NCI-H1105 treated with DMSO at 0.1 percent for 48 hours (cell line): ENCODE data around the gene SH3PXD2A.
A peak's percentile ranks its signal among the peaks of the same experiment; 100 is the strongest.
"Not testable (repeated sequence)": the region's sequence is repeated elsewhere in the genome, so short reads cannot be mapped to it uniquely, and the experiment has no call there.

Source experiments
- DNase-seq: peaks from one replicate; lab custom pipeline; 2025; lab: John Stamatoyannopoulos, UW

The SH3PXD2A gene

GRCh38 chr10:103849880-103850571, 5.3 kb downstream of the SH3PXD2A start:
- DNase-seq: no peak

DNA sequence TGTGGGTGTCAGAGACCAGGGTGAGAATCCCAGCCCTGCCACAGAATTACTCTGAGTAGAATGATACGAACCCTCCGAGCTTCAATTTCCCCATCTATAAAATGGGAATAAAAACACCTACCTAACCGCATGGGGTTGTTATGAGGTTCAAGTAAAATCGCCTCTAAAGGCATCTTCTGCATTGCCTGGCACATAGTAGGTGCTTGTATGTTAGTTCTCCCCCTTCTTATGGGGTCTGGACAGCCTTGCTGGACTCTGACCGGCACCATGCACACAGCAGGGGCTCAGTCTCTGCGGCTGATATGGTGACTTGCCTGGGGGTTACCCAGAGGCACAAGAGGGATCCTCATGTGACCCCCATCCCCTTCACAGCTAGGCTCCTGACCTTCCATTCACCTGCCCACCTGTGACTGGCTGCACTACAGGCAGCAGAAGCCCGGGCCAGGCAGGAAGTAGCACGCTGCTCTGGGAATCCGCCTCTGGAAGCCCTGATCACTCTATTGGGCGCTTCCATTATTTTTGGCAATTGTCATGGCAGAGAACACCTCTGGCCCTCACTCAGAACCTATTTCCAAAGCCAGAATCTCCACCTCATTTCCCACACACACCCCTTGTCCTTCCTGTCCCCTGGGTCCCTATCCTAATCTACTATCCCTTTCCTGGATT, 6.0 kb downstream of the SH3PXD2A start:
- no peak for DNase-seq

DNA sequence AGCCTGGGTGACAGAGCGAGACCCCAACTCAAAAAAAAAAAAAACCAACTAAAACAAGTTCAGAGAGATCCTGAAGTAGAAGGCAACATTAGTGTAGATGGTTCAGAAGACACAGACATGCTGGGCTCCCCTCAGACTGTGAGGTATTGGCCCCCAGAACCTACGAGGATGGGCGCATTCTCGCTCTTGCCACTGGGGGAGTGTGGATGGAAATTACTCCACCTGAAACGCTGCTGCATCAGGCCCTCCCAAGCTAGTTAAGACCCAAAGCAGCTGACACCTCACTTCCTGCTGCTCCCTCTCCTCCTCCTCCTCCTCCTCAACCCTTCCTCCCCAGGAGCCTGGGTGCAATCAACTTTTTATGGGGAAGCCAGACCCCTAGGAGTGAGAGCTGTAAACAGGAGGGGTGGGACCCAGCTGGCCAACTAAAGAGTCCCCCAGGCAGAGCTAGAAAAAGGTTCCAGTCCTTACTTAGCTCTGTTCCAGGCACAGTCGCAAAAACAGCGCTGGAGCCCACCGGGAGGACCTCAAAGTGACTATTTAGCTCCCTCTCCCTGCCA, 7.4 kb downstream of the SH3PXD2A start:
- DNase-seq: no peak

DNA sequence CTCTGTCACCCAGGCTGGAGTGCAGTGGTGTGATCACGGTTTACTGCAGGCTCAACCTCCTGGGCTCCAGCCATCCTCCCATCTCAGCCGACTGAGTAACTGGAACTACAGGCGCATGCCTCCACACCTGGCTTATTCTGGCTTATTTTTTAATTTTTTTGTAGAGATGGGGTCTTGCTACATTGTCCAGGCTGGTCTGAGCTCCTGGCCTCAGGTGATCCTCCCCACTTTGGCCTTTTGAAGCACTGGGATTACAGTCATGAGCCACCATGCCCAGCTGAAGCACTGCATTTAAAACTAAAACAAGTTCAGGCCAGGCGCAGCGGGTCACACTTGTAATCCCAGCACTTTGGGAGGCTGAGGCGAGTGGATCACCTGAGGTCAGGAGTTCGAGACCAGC, 8.0 kb downstream of the SH3PXD2A start:
- DNase-seq: no peak

- DNase-seq: no peak
These were observed 9.4 kb downstream of the SH3PXD2A start for GRCh38 chr10:103845972-103846371.

GRCh38 chr10:103845346-103845745, 10.0 kb downstream of the SH3PXD2A start:
- not testable (repeated sequence) for DNase-seq

DNA sequence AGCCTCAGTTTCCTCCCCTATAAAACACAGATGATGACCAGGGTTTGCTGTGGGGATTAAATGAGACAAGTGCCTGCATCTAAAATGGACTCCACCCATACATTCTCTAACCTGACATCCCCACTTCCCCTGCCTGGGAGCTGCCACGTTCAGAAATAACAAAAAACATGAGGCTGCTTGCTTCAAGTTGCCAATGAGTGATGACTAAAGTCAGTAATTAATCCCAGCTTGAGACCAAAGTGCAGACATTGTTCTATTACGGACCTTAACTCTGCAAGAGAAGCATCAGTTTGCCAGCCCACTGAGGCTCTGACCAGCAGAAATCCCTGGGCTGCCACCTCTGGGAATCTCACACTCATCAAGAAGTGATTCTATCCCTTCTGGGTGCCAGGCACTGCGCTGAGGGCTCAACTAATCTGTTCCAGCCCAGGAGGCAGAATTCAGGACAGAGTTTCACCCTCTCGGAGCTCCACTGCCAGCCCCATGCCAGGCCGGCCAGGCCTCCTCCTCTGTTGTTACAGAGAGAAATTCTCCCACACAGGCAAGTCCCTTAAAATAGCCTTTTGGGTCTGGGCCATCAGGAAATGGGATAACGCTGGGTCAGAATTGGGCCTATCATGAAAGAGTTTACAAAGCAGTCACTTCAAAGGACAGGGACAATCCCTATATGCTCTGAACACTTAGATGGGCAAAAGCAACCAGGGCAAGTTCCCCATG, 11.4 kb downstream of the SH3PXD2A start:
- no peak for DNase-seq

DNA sequence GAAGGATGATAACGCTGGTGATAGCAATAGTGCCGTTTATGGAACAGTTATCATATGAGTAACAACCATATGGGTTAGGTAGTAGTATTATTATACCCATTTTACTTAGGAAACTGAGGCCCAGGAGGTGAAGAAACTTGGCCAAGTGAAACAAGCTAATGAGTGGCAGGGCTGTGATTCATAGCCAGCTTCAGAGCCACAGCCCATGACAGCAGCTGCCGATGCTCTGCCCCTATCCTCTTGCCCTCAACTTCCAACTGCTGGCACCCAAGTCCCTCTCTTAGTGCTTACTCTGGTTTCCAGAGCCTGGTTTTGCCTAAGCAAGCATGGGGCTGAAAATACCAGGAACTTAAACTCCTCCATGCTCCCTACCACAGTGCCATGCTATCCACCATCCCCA, 12.3 kb downstream of the SH3PXD2A start:
- no peak for DNase-seq

DNA sequence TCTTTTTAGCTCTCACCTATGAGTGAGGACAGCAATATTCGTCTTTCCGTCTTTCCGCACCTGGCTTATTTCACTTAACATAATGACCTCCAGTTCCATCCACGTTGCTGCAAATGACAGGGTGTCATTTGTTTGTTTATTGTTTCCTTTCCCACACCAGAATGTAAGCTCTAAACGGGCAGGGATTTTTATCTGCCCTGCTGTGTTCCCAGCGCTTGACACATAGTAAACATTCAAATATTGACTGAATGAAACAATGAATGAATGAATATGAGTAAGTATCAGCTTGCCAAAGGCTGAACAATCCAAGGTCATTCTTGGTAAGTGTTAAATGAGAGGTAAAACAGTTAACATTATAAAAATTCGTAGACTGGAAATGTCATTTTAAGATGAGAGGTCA, 12.8 kb downstream of the SH3PXD2A start:
- DNase-seq: no peak

DNA sequence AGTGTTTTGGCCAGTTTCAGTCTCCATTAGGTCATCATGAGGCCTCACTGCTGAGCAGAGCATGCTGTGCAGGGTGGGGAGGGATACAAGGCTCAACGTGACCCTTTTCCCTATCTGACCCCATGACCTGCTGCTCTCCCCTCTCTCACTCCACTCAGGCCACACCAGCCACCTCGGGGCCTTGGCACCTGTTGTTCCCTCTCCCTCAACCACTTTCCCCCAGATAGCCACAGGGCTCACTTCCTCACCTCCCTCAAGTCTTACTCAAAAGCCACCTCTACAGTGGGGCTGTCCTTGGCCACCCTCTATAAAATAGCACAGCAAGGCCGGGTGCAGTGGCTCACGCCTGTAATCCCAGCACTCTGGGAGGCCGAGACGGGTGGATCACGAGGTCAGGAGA, 13.9 kb downstream of the SH3PXD2A start:
- DNase-seq: no peak

GRCh38 chr10:103840740-103841070, 14.7 kb downstream of the SH3PXD2A start:
- DNase-seq: no peak

DNA sequence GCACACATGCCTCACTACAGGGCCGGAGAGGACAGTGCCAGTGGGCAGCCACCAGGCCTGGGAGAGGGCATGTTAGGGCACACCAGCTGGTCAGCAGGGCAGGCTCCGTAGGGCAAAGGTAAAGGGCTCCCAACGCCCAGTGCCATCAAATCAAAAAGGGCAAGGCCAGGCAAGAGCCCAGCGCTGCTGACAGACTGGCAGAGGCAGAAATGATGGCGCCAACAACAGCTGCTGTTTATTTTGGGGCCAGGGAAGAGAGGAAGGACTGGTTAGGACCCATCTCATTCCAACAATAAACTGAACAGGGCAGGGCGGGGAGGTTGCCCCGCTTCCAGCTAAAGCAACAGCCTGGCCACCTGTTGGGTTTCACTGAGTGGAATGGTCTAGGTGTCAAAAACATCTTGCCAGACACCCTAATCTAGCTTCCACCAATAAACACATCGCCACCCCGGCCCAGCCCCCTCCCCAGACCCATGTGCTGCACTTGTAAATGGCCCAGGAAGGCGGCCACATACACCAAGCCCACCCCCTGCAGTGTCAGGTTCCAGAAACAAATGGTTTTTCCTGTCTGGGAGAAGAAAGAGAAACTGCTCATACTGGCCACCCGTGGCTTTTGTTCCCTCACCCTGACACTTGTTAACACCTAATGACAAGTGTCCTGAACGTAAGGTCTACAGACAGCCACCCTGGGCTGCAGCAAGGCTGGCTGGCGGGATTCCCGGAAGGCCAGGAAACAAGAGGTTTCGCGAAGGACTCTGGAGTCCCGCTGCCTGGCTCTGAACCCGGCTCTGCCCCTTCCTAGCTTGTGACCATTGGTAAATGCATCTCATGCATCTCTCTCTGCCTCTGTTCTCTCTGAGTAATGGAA, 15.3 kb downstream of the SH3PXD2A start:
- DNase-seq: peak; percentile 47

- no peak for DNase-seq
These were observed 15.9 kb downstream of the SH3PXD2A start for GRCh38 chr10:103839519-103839871.

DNA sequence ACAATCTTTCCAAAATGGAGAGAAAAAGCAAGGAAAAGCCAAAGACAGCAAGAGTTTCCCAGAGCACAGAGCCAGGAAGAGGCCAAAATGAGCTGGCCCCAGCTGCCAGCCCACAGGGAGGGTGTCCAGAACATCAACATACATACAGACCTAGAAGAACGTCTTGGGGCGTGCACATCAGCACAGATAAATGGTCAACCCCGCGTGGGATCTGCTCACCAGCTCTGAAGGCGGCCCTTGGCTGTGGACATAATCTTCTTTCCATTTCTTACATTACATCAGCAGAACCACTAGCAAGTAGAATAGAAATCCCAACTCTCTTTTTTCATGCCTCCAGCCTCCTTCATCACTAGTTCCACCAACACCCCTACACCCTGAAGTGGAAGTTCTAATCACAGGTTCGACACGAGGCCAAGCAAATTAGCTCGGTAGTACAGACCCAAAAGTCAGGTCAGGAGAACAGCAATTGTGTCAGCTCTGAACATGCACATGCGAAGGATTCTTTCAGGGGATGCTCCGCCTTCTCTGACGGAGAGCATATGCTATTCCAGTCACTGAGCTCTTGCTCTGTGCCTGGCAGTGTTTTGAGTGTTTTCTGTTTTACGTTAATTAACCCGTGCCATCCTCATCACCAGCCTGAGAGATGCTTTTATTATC, 16.4 kb downstream of the SH3PXD2A start:
- no peak for DNase-seq

- DNase-seq: no peak
These were observed 17.3 kb downstream of the SH3PXD2A start for GRCh38 chr10:103838070-103838395.

GRCh38 chr10:103837370-103838069, 17.9 kb downstream of the SH3PXD2A start:
- DNase-seq: no peak

DNA sequence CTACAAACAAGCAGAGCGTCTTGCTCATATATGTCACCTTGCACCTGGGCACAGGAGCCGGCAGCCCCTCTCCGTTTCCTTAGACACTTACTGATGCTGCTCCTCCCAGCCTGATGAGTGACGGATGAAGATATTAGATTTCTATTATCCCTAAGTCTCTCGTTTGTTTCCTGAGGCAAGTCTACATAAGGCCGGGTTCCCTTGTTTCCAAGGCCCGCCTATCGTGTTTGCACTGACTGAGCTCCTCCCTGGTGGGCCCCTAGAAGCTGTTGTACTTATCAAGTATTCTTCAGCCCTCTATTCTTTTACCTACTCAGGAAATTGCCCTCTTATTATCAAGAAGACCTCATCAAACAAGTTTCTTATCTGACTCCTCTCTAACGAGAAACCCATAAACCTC, 18.5 kb downstream of the SH3PXD2A start:
- no peak for DNase-seq

DNA sequence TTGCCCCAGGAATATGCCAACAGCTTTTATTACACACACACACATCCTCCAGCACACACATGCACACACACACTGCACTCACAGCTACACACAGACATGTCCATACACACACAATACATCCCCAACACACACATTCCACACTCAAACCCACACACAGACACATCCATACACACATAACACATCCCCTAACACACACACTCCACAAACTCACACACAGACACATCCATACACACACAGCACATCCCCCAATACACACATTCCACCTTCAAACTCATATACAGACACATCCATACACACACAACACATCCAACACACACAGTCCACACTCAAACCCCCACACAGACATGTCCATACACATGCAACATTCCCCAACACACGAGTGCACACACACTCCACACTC, 19.1 kb downstream of the SH3PXD2A start:
- DNase-seq: no peak

DNA sequence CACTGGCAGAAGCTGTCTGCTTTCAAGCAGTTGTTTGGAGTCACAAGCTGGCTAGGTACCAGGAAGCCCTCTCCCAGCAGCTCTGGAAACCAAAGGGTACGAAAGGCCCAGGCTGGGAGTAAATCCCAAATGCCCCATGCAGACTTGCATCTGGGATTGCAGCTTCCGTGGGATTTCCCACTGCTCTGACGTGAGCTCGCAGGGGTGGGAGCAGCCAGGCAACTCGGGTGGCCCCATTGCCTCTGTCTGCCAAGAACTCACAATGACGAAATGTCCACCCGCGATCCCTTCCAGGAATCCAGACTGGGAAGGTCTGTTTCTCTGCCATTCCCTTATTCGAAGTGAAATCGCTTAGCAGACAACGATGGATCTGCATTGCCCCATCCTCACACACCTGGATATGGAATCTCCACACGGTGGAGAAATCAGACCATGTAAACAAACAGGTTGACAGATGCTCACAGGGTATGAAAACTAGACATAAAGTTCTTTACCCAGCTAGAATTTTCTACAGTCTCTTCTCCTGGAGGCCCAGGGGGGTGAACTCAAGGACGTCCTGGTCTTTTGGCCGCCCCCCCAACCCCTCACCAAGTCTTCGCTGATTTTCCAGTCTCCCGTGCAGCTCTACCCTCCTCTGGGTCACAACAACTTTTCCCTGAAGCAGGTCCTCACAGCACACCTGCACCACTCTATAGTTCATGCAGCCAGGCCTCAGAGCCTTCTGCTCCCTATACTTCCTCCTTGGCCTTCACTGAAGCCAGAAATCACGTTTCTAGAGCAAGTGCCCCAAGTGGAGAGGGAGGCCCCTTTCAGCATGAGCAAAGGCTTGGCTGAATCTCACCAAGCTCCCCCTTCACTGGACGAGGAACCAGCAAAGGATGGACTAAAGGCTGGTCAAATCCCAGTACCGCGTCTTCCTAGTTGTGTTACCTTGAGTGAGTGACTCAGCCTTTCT, 20.0 kb downstream of the SH3PXD2A start:
- no peak for DNase-seq
